ENCODE results near the gene CBL.

CBL gene

DNA sequence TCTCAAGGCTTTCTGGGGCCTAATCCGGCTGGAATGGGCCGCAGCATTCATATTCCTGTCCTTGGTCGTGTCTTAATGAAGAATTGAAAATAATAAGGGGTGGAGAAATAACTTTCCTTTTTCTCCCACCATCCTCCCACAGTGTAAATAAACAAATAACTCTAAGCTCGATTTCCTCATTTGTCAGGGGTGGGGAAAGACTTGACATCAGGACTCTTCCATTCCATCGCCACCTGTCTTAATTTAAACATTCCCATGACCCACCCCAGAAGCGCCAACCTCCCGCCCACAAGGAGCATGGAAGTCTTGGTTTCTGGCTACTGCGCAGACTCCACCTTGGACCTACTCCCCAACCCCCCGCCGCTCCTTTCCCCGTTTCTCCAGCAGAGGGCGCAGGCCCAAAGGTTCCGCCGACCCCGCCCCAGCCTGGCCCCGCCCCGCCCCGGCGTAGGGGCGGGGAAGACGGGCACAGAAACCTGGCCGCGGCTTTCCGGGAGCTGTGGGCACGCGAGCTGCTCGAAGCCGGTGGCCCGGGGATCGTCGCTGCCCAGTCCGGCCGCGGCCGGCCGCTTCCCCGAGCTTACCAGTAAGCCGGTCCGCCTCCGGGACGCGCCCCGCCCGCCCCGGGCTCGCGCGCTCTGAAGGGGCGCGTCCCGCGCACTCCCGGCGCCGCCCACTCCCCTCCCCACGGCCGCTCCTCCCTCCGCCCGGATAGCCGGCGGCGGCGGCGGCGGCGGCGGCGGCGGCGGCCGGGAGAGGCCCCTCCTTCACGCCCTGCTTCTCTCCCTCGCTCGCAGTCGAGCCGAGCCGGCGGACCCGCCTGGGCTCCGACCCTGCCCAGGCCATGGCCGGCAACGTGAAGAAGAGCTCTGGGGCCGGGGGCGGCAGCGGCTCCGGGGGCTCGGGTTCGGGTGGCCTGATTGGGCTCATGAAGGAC is at the start of gene CBL:
TSS of gene CBL (plus strand) at position 766 of the 937 bp plus-strand sequence. CDS start at position 845, 79 bp downstream.
- in situ Hi-C loops (cut with MboI; ENCODE audit: low pct_unique_long_range_greater_than_20kb, low sequenced_read_pairs, unreplicated experiment): no loop called here
- TF ChIP-seq, protein P1, sequence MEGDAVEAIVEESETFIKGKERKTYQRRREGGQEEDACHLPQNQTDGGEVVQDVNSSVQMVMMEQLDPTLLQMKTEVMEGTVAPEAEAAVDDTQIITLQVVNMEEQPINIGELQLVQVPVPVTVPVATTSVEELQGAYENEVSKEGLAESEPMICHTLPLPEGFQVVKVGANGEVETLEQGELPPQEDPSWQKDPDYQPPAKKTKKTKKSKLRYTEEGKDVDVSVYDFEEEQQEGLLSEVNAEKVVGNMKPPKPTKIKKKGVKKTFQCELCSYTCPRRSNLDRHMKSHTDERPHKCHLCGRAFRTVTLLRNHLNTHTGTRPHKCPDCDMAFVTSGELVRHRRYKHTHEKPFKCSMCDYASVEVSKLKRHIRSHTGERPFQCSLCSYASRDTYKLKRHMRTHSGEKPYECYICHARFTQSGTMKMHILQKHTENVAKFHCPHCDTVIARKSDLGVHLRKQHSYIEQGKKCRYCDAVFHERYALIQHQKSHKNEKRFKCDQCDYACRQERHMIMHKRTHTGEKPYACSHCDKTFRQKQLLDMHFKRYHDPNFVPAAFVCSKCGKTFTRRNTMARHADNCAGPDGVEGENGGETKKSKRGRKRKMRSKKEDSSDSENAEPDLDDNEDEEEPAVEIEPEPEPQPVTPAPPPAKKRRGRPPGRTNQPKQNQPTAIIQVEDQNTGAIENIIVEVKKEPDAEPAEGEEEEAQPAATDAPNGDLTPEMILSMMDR (IDR thresholded peaks at IDR 0.05; ENCODE audit: extremely low read depth, insufficient read depth, missing control alignments): peak; percentile 81
- DNase-seq (ENCODE audit: low spot score): peak; percentile 96

- TF ChIP-seq, protein P1 (IDR thresholded peaks at IDR 0.05; ENCODE audit: extremely low read depth, insufficient read depth, missing control alignments): no peak
- in situ Hi-C loops (cut with MboI; ENCODE audit: low pct_unique_long_range_greater_than_20kb, low sequenced_read_pairs, unreplicated experiment): no loop called here
- DNase-seq (ENCODE audit: low spot score): no peak
Observed at GRCh38 chr11:119156496-119156895, 49.6 kb upstream of the CBL start.

DNA sequence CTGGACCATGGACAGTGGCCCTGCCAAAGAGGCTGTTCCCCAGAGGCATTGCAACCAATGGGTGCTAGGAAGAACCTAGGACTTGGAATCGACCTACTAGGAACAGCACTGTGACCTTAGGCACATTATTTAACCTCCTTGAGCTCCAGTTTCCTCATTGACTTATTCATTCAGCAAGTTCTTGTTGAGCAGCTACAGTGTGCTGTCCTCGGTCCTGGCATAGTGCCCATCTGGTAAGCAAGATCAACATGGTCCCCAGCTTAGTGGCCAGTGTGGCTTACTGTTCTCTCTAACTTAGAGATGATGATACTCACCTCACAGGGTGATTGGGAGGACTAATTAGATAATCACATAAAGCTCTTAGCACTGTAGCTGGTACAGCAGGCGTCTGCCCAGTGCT is 49.1 kb upstream of the CBL start:
- DNase-seq (ENCODE audit: low spot score): no peak
- TF ChIP-seq, protein P1 (IDR thresholded peaks at IDR 0.05; ENCODE audit: extremely low read depth, insufficient read depth, missing control alignments): no peak
- in situ Hi-C loops (cut with MboI; ENCODE audit: low pct_unique_long_range_greater_than_20kb, low sequenced_read_pairs, unreplicated experiment): no loop called here

GRCh38 chr11:119158467-119158866 is 47.7 kb upstream of the CBL start:
- in situ Hi-C loops (cut with MboI; ENCODE audit: low pct_unique_long_range_greater_than_20kb, low sequenced_read_pairs, unreplicated experiment): no loop called here

GRCh38 chr11:119160151-119160550 is 46.0 kb upstream of the CBL start:
- TF ChIP-seq, protein P1 (IDR thresholded peaks at IDR 0.05; ENCODE audit: extremely low read depth, insufficient read depth, missing control alignments): no peak
- in situ Hi-C loops (cut with MboI; ENCODE audit: low pct_unique_long_range_greater_than_20kb, low sequenced_read_pairs, unreplicated experiment): no loop called here
- no peak for DNase-seq (ENCODE audit: low spot score)

More at GRCh38 chr11:119158467-119158866, 47.7 kb upstream of the CBL start:
- TF ChIP-seq, protein P1 (IDR thresholded peaks at IDR 0.05; ENCODE audit: extremely low read depth, insufficient read depth, missing control alignments): no peak
- no peak for DNase-seq (ENCODE audit: low spot score)

DNA sequence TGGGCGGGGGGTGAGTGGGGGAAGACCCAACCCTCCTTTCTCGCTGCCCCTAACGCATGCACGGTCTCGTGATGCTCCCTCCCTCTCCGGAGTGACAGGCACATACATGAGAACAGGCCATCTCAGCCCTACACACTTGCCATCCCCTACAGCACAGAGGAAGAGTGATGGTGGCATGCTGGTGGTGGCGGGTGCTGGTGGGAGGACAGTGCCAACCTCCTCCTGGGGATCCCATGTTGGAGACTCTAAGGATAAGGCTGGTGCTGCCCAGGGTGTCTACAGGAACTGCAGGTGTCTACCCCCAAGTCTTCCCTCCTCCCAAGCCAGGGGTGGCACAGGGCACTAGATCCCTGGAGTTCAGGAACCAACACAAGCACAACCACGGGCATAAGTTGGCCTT is 44.3 kb upstream of the CBL start:
- no peak for DNase-seq (ENCODE audit: low spot score)
- in situ Hi-C loops (cut with MboI; ENCODE audit: low pct_unique_long_range_greater_than_20kb, low sequenced_read_pairs, unreplicated experiment): no loop called here
- TF ChIP-seq, protein P1 (IDR thresholded peaks at IDR 0.05; ENCODE audit: extremely low read depth, insufficient read depth, missing control alignments): no peak

Measured in GM13977 (cell line).